C4-2B (cell line): ENCODE results near the gene RANBP17.

Experiments used
- ZFX ChIP-seq: fragments of 450-650 bp; IDR thresholded peaks from 2 replicates; pipeline ENCODE4 v1.6.1; 2017
- TF ChIP-seq, protein P1 (sequence below): fragments of 450-650 bp; conservative IDR thresholded peaks from 2 replicates; pipeline ENCODE4 v1.5.1; 2017; ENCODE audit warnings: mild to moderate bottlenecking

DNA sequence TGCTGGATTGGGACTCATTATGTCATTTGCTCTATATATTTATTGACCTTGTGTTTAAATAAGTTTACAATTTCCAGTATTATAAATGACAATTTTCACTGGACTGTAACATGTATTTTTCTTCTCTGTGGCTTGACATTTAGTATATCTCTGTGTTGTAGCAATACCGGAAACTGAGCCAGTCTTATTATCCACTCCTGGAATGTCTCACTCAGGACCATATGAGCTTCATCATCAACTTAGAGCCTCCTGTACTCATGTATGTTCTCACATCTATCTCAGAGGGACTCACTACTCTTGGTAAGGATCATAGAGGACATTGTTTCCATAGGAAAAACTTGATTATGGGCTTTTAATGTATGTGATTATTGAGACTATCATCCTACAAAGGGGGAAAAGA, 380.7 kb downstream of the RANBP17 start:
- TF ChIP-seq, protein P1, sequence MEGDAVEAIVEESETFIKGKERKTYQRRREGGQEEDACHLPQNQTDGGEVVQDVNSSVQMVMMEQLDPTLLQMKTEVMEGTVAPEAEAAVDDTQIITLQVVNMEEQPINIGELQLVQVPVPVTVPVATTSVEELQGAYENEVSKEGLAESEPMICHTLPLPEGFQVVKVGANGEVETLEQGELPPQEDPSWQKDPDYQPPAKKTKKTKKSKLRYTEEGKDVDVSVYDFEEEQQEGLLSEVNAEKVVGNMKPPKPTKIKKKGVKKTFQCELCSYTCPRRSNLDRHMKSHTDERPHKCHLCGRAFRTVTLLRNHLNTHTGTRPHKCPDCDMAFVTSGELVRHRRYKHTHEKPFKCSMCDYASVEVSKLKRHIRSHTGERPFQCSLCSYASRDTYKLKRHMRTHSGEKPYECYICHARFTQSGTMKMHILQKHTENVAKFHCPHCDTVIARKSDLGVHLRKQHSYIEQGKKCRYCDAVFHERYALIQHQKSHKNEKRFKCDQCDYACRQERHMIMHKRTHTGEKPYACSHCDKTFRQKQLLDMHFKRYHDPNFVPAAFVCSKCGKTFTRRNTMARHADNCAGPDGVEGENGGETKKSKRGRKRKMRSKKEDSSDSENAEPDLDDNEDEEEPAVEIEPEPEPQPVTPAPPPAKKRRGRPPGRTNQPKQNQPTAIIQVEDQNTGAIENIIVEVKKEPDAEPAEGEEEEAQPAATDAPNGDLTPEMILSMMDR = no peak
- no peak for TF ChIP-seq ZFX
